NCI-H526 treated with DMSO at 0.1 percent for 48 hours (cell line): ENCODE results near the gene ADH1B.
"Not testable (repeated sequence)": the region's sequence is repeated elsewhere in the genome, so short reads cannot be mapped to it uniquely, and the experiment has no call there.

Experiments
- DNase-seq: peaks from one replicate; lab custom pipeline; 2025; lab: John Stamatoyannopoulos, UW

ADH1B gene

GRCh38 chr4:99321241-99322191 lies at the start of gene ADH1B:
Gene ADH1B, minus strand, starts transcription at chr4:99321401. Its CDS starts 70 bp downstream, at chr4:99321331.
- DNase-seq: no peak

DNA sequence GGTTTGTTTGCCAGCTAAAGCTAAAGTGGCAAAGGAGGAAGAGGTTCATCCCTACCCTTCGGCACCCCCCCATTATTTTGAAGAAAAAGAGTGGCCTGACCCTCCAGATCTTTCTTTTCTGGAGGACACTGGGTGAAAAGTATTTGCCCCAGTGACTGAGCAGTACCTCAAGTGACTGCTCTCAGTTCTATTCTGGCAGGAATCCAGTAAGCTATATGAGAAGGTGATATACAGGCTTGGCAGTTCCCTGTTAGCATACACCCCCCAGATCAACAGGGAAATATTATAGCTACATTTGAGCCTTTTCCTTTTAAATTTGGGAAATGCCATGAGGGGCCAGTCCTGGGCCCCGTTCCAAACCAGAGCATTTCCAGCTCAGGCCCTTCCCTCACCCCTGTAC lies 46.6 kb upstream of the ADH1B start:
- DNase-seq: not testable (repeated sequence)

DNA sequence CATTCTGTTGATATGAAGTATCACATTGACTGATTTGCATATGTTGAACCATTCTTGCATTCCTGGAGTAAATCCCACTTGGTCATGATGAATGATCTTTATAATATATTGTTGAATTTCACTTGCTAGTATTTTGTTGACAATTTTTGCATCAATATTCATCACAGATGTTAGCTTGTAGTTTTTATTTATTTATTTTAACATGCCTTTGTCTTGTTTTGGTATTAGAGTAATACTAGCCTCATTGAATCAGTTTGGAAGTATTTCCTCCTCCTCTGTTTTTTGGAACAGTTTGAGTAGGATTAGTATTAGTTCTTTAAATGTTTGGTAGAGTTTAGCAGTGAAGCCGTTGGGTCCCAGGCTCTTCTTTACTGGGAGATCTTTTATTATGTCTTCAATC lies 45.3 kb upstream of the ADH1B start:
- no peak for DNase-seq

- DNase-seq: no peak
Observed at GRCh38 chr4:99362768-99363167, 41.6 kb upstream of the ADH1B start.

- DNase-seq: no peak
Observed at GRCh38 chr4:99361899-99362275, 40.7 kb upstream of the ADH1B start.

GRCh38 chr4:99361268-99361898 lies 40.2 kb upstream of the ADH1B start:
- no peak for DNase-seq

GRCh38 chr4:99359480-99360204 lies 38.4 kb upstream of the ADH1B start:
- no peak for DNase-seq

GRCh38 chr4:99357948-99358347 lies 36.7 kb upstream of the ADH1B start:
- DNase-seq: no peak

- no peak for DNase-seq
Observed at GRCh38 chr4:99356992-99357391, 35.8 kb upstream of the ADH1B start.

GRCh38 chr4:99356149-99356548 lies 34.9 kb upstream of the ADH1B start:
- not testable (repeated sequence) for DNase-seq

DNA sequence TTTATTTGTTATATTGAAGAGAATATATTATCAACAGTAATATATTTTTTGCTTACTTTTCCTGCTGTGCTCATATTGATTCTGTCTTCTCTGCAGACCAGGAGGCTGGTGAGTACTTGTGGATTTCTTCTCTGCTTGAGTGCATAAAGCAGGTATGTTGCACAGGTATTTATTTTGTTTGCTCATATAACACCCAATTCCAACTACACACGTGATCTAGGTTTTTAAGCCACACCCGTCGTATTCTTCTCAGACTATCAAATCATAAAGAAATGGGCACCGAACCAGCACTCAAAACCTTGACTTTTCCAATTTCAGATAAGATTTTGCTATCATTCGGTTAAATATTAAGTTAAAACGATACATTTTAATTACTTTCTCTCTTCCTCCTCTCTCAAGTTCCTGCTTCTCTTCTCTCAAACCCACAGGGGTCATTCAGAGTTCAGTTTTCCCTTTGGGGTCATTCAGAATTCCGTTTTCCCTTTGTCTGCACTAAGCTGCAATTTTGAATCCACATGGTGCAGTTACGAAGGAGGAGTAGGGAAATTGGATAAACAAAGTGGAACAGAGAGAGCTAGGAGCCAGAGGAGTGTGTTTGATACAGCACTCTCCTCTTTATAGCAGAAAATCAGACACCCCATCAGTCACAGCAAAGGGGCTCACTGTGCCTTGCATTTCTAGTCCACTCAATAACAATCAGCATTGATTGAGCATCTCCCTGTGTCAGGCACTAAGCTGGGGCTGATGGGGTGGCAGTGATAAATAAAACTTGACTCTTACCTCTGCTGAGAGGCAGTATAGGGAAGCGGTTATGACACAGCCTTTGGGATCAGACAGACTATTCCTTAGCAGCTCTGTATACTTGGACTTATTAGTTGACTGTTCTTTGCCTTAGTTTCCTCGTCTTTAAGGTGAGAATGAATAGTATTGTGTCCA lies 31.7 kb upstream of the ADH1B start, which contains the start of gene ADH1C:
Gene ADH1C (minus strand): TSS at position 145 of the 936 bp plus-strand sequence. CDS start 71 bp downstream, at position 74.
- no peak for DNase-seq

DNA sequence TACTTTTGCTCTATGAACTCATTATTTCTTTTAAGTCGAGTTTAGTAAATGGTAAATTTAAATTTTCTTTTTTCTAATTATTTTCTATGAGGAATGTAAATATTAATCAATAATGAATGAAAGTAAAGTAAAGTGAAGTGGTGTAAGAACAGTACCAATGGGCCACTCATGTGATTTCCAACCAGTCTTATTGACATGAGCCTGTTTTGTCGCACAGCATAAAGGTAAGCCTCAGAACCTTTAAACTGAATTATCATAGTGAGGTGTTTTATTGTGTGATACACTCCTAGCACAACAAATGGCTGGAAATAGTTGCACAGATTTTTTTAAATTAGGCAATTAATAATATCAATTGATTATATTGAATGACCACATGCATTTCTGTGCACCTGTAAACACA lies 30.3 kb upstream of the ADH1B start:
- DNase-seq: no peak

DNA sequence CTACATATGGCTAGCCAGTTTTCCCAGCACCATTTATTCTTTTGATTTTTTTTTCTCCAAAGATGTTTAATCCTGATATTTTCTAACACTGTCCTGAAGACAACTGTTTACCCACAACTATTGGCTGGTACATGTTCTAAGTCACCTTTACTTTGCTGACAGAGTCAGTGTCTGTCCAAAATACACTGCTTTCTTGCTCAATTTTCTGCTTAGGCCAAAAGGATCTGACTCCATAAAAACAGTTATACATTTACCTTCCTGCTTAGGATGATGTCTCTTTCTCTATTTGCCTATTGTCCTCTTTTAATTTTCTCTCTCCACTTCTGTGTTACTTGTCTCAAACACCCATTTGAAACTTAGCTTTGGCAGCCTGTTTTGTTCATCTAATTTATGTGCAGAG lies 28.1 kb upstream of the ADH1B start:
- no peak for DNase-seq

DNA sequence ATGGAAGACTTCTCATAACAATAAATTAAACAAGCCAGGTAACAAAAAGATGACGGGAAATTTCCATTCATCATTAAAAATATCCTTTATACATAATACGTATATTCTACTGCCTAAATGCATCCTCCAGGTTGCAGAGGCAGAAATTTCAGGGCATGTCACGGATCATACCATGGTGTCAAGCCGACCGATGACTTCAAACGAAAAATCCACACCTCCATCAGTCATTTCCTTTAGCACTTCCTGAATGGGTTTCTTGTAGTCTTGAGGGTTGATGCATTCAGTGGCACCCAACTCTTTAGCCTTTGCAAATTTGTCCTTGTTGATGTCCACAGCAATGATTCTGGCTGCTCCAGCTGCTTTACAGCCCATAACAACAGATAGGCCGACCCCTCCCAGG lies 21.4 kb upstream of the ADH1B start:
- DNase-seq: not testable (repeated sequence)

DNA sequence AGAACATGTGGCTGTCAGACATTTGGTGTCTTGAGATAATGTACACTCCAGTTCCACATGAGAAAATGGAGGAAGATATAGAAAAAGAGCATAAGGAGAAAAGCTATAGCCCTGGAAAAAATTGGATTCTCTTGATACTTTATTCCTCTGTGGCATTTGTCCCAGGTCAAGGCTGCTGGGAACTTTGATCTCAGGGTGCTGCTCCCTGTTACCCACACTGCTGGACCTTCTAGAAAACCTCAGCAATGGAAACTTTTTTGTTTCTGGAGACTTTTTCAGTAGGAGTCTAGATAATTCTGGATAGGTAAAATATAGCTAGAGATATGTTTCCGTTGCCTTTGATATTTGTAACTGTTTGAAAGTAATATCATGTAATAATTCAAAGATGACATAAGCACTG lies 20.2 kb upstream of the ADH1B start:
- DNase-seq: no peak

- DNase-seq: peak; percentile 72
Observed at GRCh38 chr4:99339172-99339571, 18.0 kb upstream of the ADH1B start.

GRCh38 chr4:99336553-99336952 lies 15.4 kb upstream of the ADH1B start:
- no peak for DNase-seq

DNA sequence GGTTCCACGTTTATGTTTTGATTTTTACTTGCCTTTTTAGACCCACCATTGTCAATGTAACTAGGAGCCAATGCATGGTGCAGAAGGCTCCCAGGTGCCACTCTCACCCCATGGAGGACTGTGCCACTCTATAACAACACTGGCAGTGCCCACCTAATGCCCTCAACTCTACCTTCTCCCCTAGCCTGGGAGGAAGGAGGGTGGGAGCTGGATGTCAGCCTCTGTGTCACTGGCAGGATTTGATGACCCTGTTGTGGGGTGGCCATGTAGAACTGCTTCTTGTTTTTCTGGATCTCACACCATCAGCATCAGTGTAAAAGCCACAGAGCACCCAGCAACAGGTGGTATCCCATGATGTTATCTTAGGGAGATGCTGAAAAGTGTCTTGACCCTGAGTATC lies 13.7 kb upstream of the ADH1B start:
- DNase-seq: no peak

DNA sequence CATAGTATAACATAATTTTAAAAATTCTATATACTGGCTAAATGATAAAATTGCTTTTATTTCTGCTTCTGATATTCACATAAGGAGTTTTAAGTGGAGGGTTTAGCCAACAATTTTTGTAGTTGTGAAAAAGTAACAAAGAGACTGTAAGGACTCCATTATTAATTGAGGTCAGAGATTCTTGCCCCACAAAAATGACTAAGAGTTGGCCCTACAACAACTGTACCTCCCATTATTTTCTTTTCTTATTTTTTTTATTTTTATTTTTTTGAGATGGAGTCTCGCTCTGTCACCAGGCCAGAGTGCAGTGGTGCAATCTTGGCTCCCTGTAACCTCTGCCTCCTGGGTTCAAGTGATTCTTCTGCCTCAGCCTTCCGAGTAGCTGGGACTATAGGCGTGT lies 9.4 kb upstream of the ADH1B start:
- DNase-seq: no peak

- DNase-seq: no peak
Observed at GRCh38 chr4:99329876-99330275, 8.7 kb upstream of the ADH1B start.

- no peak for DNase-seq
Observed at GRCh38 chr4:99324979-99325378, 3.8 kb upstream of the ADH1B start.
